Activated CD4-positive, alpha-beta memory T cell treated with anti-CD3 and anti-CD28 coated beads for 36 hours (primary cell): ENCODE measurements around the gene MCEE. TPM values are rescaled to one million over a fixed set of nuclear protein-coding genes. Genes with fewer than 3 reads are reported as not detected.
"Not testable (repeated sequence)": the region's sequence is repeated elsewhere in the genome, so short reads cannot be mapped to it uniquely, and the experiment has no call there.

Experiments
- CTCF ChIA-PET: fragments of 350-600 bp; sonication (Branson Sonifier 250); formaldehyde crosslinking; loops from one replicate; lab custom pipeline; 2021; ENCODE audit warnings: antibody characterized with exemption, inconsistent platforms; lab: Charles Lee
- POLR2A ChIA-PET: fragments of 350-600 bp; sonication (Branson Sonifier 250); formaldehyde crosslinking; loops from one replicate; lab custom pipeline; 2021; ENCODE audit warnings: antibody characterized with exemption; lab: Charles Lee
- DNase-seq: peaks from one replicate; pipeline ENCODE4 v3.0.0-alpha.2; 2020
- H3K27ac Mint-ChIP-seq: one replicate; pipeline ENCODE4 v1.8.0; 2021; ENCODE audit warnings: mixed read lengths
- H3K27me3 Mint-ChIP-seq: one replicate; pipeline ENCODE4 v1.8.0; 2021; ENCODE audit warnings: mixed read lengths
- H3K36me3 Mint-ChIP-seq: one replicate; pipeline ENCODE4 v1.8.0; 2021; ENCODE audit warnings: mixed read lengths
- H3K4me1 Mint-ChIP-seq: one replicate; pipeline ENCODE4 v1.8.0; 2021; ENCODE audit warnings: low read depth, mixed read lengths
- H3K4me3 Mint-ChIP-seq: one replicate; pipeline ENCODE4 v1.8.0; 2021; ENCODE audit warnings: mild to moderate bottlenecking, mixed read lengths
- H3K9me3 Mint-ChIP-seq: one replicate; pipeline ENCODE4 v1.8.0; 2021; ENCODE audit warnings: mixed read lengths
- intact Hi-C: fragments of 100-400 bp; cut with micrococcal nuclease; formaldehyde crosslinking; loops from one replicate; pipeline ENCODE4 v1.15.1; 2023
- total RNA-seq, 2 experiments: library from RNA; stranded (reverse); gene quantifications; one replicate each; pipeline ENCODE4 v1.2.3, GENCODE V29; 2021

MCEE gene
- total RNA-seq, 2 experiments from 2014 or later: 12.0 to 16.1 TPM

GRCh38 chr2:71151620-71152019 lies 21.6 kb upstream of the MCEE start:
- no peaks in the 10 kb centered on the region for H3K9me3 Mint-ChIP-seq
- H3K27ac Mint-ChIP-seq: no peak overlapping the region
- peaks cover 22% of the 10 kb centered on the region for H3K36me3 Mint-ChIP-seq
- CTCF ChIA-PET: no interaction called here
- H3K4me1 Mint-ChIP-seq: no peaks in the 10 kb centered on the region
- POLR2A ChIA-PET: no interaction called here
- intact Hi-C loops: loop anchor here (10.0 kb wide), 1 partner anchor 143 kb away; no protein-coding TSS in a partner anchor
- no peaks in the 10 kb centered on the region for H3K27me3 Mint-ChIP-seq
- DNase-seq: no peak
- H3K4me3 Mint-ChIP-seq: no peak overlapping the region

- Mint-ChIP-seq H3K4me3 (no peak overlapping the region), H3K4me1 (no peaks in the 10 kb centered on the region), H3K9me3 (no peaks in the 10 kb centered on the region), H3K36me3 (peaks cover 30% of the 10 kb centered on the region), H3K27ac (no peak overlapping the region), H3K27me3 (no peaks in the 10 kb centered on the region)
- POLR2A ChIA-PET: no interaction called here
- intact Hi-C loops: loop anchor here (10.0 kb wide), 1 partner anchor 145 kb away; no protein-coding TSS in a partner anchor
- CTCF ChIA-PET: no interaction called here
- DNase-seq: no peak
These were observed 20.2 kb upstream of the MCEE start for GRCh38 chr2:71150082-71150816.

DNA sequence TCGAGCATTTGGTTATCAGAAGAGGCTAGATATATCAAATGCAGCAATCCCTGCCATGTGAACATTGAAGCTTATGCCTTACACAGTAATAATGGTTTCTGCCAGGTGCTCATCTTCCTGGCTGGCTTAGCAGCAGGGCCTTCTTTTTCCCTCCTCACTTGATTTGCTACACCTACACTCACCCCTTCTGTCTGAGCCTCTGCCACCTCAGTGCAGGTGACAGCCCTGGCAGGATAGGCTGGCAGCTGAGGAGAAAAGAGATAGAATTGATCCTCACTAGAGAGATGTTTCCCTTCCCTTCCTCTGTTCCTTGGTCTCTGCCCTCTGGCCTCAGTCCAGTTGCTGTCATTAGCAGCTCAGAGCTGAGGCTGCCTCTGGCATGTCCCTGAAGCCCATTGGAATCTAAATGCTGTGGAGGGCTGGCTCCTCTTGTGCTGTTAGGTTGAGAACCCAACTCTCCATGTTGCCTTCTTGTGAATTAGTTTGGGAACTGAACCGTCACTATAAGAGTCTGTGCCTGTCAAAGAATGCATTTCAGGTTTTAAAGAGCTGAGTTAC lies 18.6 kb upstream of the MCEE start:
- Mint-ChIP-seq H3K4me1 (no peaks in the 10 kb centered on the region), H3K27me3 (no peaks in the 10 kb centered on the region), H3K9me3 (no peaks in the 10 kb centered on the region), H3K27ac (no peak overlapping the region), H3K4me3 (no peak overlapping the region), H3K36me3 (peaks cover 41% of the 10 kb centered on the region)
- CTCF ChIA-PET: no interaction called here
- intact Hi-C loops: no loop called here
- DNase-seq: no peak
- POLR2A ChIA-PET: no interaction called here

- intact Hi-C loops: no loop called here
- Mint-ChIP-seq H3K27ac (no peak overlapping the region), H3K4me1 (no peaks in the 10 kb centered on the region), H3K4me3 (no peak overlapping the region), H3K9me3 (no peaks in the 10 kb centered on the region), H3K27me3 (no peaks in the 10 kb centered on the region), H3K36me3 (peaks cover 55% of the 10 kb centered on the region)
- CTCF ChIA-PET: interaction anchor here (0.6 to 1.5 kb wide), 5 partner anchors 10 to 18 kb away, joined by 3 to 5 read pairs (median 4); partner anchors contain the start of gene MPHOSPH10
- no peak for DNase-seq
- POLR2A ChIA-PET: no interaction called here
These were observed 13.8 kb upstream of the MCEE start for GRCh38 chr2:71143782-71144181.

- H3K36me3 Mint-ChIP-seq: peaks cover 31% of the 10 kb centered on the region
- intact Hi-C loops: no loop called here
- no peak overlapping the region for H3K4me3 Mint-ChIP-seq
- H3K27ac Mint-ChIP-seq: no peak overlapping the region
- no peaks in the 10 kb centered on the region for H3K9me3 Mint-ChIP-seq
- no peak for DNase-seq
- H3K4me1 Mint-ChIP-seq: no peaks in the 10 kb centered on the region
- ChIA-PET POLR2A (no interaction called here), CTCF (no interaction called here)
- no peaks in the 10 kb centered on the region for H3K27me3 Mint-ChIP-seq
These were observed 6.1 kb upstream of the MCEE start for GRCh38 chr2:71136174-71136573.

GRCh38 chr2:71133603-71134002 lies 3.6 kb upstream of the MCEE start:
- ChIA-PET CTCF (no interaction called here), POLR2A (no interaction called here)
- Mint-ChIP-seq H3K4me1 (peaks cover 5% of the 10 kb centered on the region), H3K4me3 (no peak overlapping the region), H3K27me3 (no peaks in the 10 kb centered on the region), H3K36me3 (peaks cover 20% of the 10 kb centered on the region), H3K27ac (no peak overlapping the region), H3K9me3 (no peaks in the 10 kb centered on the region)
- intact Hi-C loops: no loop called here
- no peak for DNase-seq

DNA sequence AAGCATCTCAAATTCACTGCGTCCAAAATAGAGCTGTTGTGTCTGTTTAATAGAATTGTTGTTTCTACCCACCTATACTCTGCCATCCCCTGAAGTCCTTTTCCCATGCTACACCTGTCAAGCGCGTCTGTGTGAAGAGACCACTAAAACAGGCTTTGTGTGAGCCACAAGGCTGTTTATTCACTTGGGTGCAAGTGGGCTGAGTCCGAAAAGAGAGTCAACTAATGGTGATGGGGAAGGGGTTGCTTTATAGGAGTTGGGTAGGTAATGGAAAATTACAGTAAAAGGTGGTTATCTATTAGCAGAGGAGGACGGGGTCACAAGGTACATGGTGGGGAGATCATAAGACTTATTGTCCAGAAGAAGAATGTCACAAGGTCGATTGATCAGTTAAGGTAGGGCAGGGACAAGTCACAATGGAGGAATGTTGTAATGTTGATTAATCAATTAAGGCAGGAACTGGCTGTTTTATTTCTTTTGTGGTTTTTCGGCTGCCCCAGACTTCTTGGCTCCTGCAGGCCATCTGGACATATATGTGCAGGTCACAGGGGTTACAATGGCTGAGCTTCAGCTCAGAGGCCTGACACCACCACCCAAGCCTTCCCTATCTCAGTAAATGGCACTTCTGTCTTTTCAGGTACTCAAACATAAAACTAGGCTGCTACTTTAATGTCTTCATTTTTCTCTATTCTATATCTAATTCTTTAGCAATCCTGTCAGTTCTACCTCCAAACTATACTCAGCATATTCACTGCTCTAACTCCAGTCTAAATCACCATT lies 1.5 kb upstream of the MCEE start:
- POLR2A ChIA-PET: interaction anchor here (0.7 to 2.6 kb wide), 5 partner anchors 31 to 95 kb away, joined by 3 to 20 read pairs (median 4); partner anchors contain the start of genes NAGK and PAIP2B
- H3K27me3 Mint-ChIP-seq, H3K27ac Mint-ChIP-seq, DNase-seq, H3K4me3 Mint-ChIP-seq, intact Hi-C loops, H3K9me3 Mint-ChIP-seq: not testable (repeated sequence)
- Mint-ChIP-seq H3K4me1 (peaks cover 11% of the 10 kb centered on the region), H3K36me3 (peaks cover 12% of the 10 kb centered on the region)
- CTCF ChIA-PET: interaction anchor here (0.9 to 4.1 kb wide), 6 partner anchors 30 to 200 kb away, joined by 3 to 28 read pairs (median 4); partner anchors contain the start of genes NAGK and ZNF638

DNA sequence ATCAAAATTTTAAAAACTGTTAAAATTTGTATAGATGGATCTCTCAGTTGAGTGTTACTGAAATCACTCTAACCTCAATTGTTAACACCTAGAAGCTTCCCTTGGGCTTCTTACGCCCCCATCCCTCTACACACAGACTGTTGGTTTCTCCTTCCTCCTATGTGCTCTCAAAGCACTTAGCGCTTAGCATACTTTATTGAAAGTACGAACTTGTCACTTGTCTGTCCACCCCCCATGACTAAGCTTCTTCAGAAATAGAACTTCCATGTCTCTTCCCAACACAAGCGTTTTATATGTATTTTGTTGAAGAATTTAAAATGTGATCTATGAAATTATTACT lies 846 bp upstream of the MCEE start:
- H3K27ac Mint-ChIP-seq: no peak overlapping the region
- DNase-seq: no peak
- H3K9me3 Mint-ChIP-seq: no peaks in the 10 kb centered on the region
- H3K4me3 Mint-ChIP-seq: no peak overlapping the region
- ChIA-PET POLR2A (interaction anchor here (0.7 to 2.6 kb wide), 7 partner anchors 10 to 96 kb away, joined by 3 to 20 read pairs (median 4); partner anchors contain the start of genes NAGK and PAIP2B), CTCF (interaction anchor here (0.9 to 4.1 kb wide), 7 partner anchors 13 to 201 kb away, joined by 3 to 28 read pairs (median 3); partner anchors contain the start of genes NAGK and ZNF638)
- H3K27me3 Mint-ChIP-seq: no peaks in the 10 kb centered on the region
- H3K4me1 Mint-ChIP-seq: peaks cover 11% of the 10 kb centered on the region
- peaks cover 8% of the 10 kb centered on the region for H3K36me3 Mint-ChIP-seq
- intact Hi-C loops: loop anchor here (1.0 kb wide), 3 partner anchors 31 to 96 kb away; partner anchors contain the start of genes NAGK and PAIP2B

DNA sequence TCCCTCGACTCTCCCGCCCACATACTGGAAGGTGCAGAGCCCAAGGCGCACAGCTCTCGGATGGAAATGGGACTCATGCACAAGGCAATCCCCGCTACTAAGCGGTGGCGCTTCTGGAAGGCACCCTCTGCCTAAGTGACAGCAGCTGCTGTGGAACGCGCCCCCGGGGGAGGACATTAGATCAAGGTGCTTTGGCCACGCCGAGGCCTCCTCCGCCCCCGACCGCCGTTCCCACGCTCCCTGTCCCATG lies 202 bp downstream of the MCEE start:
- Mint-ChIP-seq H3K36me3 (peaks cover 4% of the 10 kb centered on the region), H3K4me1 (peaks cover 11% of the 10 kb centered on the region), H3K9me3 (no peaks in the 10 kb centered on the region), H3K27me3 (no peaks in the 10 kb centered on the region), H3K27ac (no peak overlapping the region), H3K4me3 (no peak overlapping the region)
- intact Hi-C loops: loop anchor here (1.0 kb wide), 3 partner anchors 30 to 97 kb away; partner anchors contain the start of genes NAGK and PAIP2B
- POLR2A ChIA-PET: interaction anchor here (1.3 to 2.6 kb wide), 3 partner anchors 9 to 61 kb away, joined by 4 to 20 read pairs (median 14); partner anchors contain the start of gene NAGK
- CTCF ChIA-PET: interaction anchor here (3.4 to 4.1 kb wide), 2 partner anchors 28 to 59 kb away, joined by 27 to 28 read pairs; partner anchors contain the start of gene NAGK
- DNase-seq: no peak

GRCh38 chr2:71129114-71129901 lies 721 bp downstream of the MCEE start:
- H3K9me3 Mint-ChIP-seq: no peaks in the 10 kb centered on the region
- ChIA-PET POLR2A (interaction anchor here (1.3 to 2.6 kb wide), 3 partner anchors 8 to 61 kb away, joined by 4 to 20 read pairs (median 14); partner anchors contain the start of gene NAGK), CTCF (interaction anchor here (3.4 to 4.1 kb wide), 2 partner anchors 28 to 58 kb away, joined by 27 to 28 read pairs; partner anchors contain the start of gene NAGK)
- H3K27ac Mint-ChIP-seq: no peak overlapping the region
- H3K4me3 Mint-ChIP-seq: no peak overlapping the region
- no peak for DNase-seq
- intact Hi-C loops: no loop called here
- peaks cover 11% of the 10 kb centered on the region for H3K4me1 Mint-ChIP-seq
- no peaks in the 10 kb centered on the region for H3K27me3 Mint-ChIP-seq
- H3K36me3 Mint-ChIP-seq: peaks cover 3% of the 10 kb centered on the region

DNA sequence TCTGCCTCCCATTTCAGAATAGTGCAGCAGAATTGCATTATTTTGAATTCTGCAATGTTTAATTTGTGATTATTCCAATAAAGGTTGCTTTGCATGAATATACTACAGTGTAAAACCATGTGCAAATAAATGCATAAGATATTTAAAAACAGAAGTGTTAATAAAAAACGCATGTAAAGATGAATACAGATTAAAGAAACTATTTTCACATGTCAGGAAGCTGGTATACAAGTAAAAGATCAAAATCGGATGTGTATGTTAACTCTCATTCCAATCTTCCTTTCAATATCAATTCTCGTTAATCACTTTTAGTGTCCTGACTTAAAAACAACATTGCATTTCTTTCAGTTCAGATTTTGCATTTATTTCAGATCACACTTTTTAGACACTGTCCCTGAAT lies 3.1 kb downstream of the MCEE start:
- CTCF ChIA-PET: interaction anchor here (0.8 to 2.0 kb wide), 4 partner anchors 24 to 126 kb away, joined by 3 to 5 read pairs (median 4); no protein-coding TSS in a partner anchor
- Mint-ChIP-seq H3K9me3 (no peaks in the 10 kb centered on the region), H3K4me3 (no peak overlapping the region), H3K4me1 (peaks cover 11% of the 10 kb centered on the region), H3K27me3 (no peaks in the 10 kb centered on the region), H3K27ac (no peak overlapping the region), H3K36me3 (peaks cover 10% of the 10 kb centered on the region)
- POLR2A ChIA-PET: no interaction called here
- intact Hi-C loops: no loop called here
- DNase-seq: no peak
